MM.1S (cell line): ENCODE measurements around the gene OR9I1.

Experiments used
- CTCF ChIP-seq: fragments of 300-600 bp; sonication (generic); IDR thresholded peaks from 2 replicates; pipeline ENCODE4 v1.5.1; 2016; ENCODE audit warnings: antibody characterized with exemption, low read length, mixed read lengths
- EZH2 ChIP-seq: fragments of 300-600 bp; sonication (generic); optimal IDR thresholded peaks from 2 replicates; pipeline ENCODE3; 2017; ENCODE audit warnings: low read depth, mild to moderate bottlenecking, antibody characterized with exemption, low read length, mixed read lengths
- EZH2phosphoT487 ChIP-seq: fragments of 300-600 bp; sonication (generic); IDR thresholded peaks from 2 replicates; pipeline ENCODE4 v1.6.1; 2018; ENCODE audit warnings: antibody characterized with exemption, low read length

- TF ChIP-seq CTCF (no peak), EZH2 (no peak), EZH2phosphoT487 (no peak)
These were observed 4.2 kb downstream of the OR9I1 start for GRCh38 chr11:58121096-58121495.
